ENCODE measurements around the gene IL20RB.

DNA sequence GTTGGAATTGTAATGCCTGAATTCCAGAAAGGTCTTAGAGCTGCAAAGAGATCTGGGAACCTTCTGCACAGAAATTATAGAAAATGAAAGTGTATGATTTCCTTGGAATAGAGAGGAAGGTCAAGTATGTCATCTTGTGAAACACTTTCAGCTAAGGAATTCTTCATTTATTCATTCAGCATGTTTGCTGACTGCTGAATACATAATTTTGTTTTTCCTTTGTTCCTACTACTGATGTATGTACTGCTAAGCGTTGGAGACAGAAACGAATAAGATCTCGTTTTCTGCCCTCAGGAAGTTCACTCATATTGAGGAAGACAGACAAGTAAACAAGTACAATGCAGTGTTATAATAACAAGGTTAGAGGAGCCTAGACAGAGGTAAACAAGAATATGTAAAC is 14.3 kb upstream of the IL20RB start:
- no peak for TF ChIP-seq EZH2 (IDR thresholded peaks at IDR 0.05; ENCODE audit: low read length)
- no peak for TF ChIP-seq CTCF (optimal IDR thresholded peaks at IDR 0.05 in 1 of 3, IDR thresholded peaks at IDR 0.05 in 1 of 3, conservative IDR thresholded peaks at IDR 0.05 in 1 of 3; ENCODE audit: extremely low read depth in 1 of 3, insufficient read depth in 2 of 3, low read length in 3 of 3)

Data from keratinocyte (primary cell).